HG03520 (cell line): ENCODE results near the gene TELO2.

Source experiments
- ATAC-seq: cut with Tn5 transposase; IDR thresholded peaks from one replicate; pipeline ENCODE4 v1.9.1; 2021; ENCODE audit warnings: mild to moderate bottlenecking, moderate library complexity; ENCODE audit not compliant: unreplicated experiment

Gene TELO2

DNA sequence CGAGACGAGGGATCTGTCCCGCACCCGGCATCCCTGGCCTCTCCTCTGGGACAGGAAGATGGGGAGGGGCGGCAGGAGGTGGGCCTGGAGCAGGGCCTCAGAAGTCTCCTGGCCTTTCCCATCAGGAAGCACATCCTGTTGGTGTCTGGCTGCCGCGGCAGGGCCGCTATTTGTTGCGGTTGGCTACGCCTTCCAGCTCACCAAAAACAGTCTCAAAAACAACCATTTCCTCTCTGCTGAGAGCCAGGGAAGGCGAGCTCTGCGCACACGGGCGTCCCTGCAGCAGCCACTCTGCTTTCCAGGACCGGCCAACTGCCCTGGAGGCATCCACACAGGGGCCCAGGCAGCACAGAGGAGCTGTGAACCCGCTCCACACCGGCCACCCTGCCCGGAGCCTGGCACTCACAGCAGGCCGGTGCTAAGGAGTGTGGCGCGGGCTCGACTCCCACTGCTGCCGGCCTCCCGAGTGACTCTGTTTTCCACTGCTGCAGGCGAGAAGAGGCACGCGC is 40.3 kb downstream of the TELO2 start, which contains the start of gene TMEM204:
Gene TMEM204 (plus strand): TSS at position 224 of the 509 bp plus-strand sequence. CDS start 610 bp downstream, outside the sequence.
- ATAC-seq = no peak

DNA sequence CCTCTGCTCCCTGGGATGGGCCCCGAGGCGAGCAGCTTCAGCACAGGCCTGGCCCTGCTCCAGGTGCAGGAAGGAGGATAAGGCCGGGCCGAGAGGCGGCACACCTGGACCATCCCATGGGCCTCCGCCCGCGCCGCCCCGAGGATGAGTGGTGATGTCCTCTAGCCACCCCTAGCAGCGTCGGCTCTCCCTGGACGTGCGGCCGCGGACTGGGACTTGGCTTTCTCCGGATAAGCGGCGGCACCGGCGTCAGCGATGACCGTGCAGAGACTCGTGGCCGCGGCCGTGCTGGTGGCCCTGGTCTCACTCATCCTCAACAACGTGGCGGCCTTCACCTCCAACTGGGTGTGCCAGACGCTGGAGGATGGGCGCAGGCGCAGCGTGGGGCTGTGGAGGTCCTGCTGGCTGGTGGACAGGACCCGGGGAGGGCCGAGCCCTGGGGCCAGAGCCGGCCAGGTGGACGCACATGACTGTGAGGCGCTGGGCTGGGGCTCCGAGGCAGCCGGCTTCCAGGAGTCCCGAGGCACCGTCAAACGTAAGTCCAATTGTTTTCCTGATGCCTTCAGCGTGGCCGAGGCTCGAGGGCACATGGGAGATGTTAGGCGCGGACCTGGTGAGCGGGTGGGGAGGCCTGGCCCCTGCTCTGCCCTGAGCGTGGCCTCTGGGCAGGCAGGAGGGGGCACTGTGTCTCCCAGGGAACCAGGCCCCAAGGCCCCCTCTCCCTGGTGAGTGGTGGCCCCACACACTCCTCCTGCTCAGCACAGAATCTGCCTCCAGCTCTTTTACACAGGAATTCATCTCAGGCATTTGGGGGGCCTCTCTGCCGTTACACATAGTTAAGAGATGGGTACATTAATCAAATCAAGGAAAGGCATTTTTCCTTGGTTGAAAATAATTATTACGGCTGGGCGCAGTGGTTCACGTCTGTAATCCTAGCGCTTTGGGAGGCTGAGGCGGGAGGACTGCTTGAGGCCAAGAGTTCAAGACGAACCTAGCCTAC is 41.2 kb downstream of the TELO2 start:
- no peak for ATAC-seq

GRCh38 chr16:1535391-1536291 is 42.5 kb downstream of the TELO2 start:
- ATAC-seq = no peak

- no peak for ATAC-seq
These were observed 43.4 kb downstream of the TELO2 start for GRCh38 chr16:1536601-1537000.

DNA sequence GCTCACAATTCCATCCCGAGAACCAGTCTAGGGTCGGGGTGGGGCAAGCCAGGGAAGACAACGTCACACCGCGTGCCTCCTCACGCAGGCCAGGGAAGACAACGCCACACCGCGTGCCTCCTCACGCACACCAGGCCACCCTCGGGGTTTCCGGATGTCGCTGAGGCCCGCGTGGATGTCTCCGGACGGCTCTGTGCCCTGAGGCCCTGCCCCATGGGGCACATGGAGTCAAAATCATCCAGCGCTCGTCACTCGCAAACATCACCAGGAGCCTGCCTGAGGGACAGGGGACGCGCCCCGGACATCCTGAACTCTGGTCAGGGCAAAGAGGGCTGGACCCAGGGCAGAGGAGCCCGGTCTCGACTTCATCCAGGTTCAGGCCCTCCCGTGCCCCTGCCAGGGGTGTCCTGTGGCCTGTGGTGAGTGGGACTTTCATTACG is 44.0 kb downstream of the TELO2 start:
- no peak for ATAC-seq

- no peak for ATAC-seq
These were observed 44.7 kb downstream of the TELO2 start for GRCh38 chr16:1537763-1538289.

- no peak for ATAC-seq
These were observed 45.8 kb downstream of the TELO2 start for GRCh38 chr16:1538804-1539520.

DNA sequence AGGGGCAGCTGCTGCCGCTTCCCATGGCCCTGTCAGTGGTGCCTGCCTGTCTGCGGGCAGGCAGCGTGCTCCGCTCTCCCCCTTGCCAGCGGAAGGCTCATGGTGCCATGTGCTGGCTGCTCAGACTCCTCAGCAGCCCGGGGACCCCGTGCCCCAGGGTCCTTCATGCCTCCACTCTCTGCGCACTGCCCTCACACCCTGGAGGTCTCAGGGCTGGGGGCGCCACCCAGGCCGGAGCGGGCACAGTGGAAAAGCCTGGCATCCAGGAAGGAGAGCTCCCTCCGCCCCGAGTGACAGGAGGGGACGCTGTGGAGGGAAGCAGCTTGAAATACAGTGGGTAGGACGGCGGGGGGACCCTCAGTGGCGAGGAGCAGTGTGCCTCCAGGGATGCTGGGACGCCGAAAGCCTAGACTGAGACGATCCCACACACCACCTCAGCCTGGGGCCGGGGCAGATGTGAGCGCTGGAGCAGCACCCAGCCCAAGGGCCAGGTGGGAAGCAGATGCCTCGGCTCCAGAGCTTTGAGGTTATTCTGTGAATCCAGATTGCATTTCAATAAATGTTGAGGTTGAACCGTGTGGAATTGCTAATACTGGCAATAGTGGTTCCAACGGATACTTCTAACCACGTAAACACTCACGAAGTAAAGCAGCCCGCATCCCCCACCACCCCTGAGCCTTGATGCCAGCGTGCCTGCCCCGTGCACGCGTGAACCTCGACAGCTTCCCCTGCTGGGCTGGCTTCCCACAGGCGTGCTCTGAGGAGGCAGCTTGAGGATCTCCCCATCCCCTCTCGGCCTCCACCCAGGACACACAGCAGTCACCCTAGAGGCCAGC is 46.8 kb downstream of the TELO2 start:
- no peak for ATAC-seq

- no peak for ATAC-seq
These were observed 47.3 kb downstream of the TELO2 start for GRCh38 chr16:1540556-1540855.

GRCh38 chr16:1541293-1542165 is 48.4 kb downstream of the TELO2 start:
- ATAC-seq = no peak

DNA sequence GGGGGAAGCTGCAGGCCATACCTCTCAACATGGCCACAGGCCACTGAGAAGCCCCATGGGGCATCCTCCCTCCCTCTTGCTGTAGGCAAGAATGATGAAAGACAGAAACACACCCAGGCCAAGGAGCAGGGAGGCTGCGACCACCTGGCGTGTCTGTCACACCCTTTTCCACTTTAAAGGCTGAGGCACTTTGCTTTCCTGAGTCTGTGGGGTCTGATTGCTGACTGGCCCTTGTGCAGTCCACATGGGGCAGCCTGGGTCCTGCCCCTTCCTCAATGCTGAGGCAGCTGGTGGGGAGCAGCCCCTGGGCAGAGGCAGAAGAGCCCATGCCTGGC is 49.0 kb downstream of the TELO2 start:
- no peak for ATAC-seq

GRCh38 chr16:1542533-1542932 is 49.4 kb downstream of the TELO2 start:
- no peak for ATAC-seq

DNA sequence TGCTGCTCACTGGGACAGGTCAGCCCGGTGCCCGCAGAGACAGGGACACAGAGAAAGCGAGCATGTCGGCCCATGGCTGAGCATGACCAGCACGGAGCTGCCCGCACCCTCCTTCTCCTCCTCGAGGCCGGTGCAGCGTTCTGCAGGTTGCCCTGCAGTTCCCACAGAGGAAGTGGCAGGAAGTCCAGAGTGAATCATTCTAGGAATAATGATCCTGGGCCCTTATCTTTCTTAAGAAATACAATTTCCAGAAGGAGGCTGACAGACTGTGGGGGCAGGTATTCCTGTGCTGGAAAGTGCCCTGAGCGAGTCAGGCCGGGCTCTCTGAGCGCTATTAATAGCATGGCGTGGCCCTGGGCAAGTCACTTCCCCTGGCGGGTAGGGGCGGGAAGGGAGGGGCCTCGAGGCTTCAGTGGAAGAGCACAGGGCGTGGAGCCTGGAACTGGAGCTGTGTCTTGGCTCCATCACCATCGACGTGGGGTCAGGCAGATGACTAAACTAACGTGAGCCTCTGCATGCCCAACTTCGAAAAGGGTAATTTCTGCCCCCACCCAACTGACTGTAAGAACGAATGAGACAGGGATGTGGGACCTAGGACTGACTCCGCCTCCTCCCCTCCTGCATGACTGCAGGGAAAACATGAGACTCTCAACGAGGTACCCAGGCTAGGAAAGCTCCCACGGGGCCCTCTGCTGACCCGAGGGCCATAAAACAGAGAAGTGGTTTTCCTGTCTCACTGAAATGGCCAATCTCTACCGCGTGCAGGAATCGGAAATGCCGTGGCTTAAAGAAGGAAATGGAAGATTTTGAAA is 50.1 kb downstream of the TELO2 start:
- no peak for ATAC-seq

GRCh38 chr16:1545044-1546040 is 52.2 kb downstream of the TELO2 start:
- no peak for ATAC-seq

DNA sequence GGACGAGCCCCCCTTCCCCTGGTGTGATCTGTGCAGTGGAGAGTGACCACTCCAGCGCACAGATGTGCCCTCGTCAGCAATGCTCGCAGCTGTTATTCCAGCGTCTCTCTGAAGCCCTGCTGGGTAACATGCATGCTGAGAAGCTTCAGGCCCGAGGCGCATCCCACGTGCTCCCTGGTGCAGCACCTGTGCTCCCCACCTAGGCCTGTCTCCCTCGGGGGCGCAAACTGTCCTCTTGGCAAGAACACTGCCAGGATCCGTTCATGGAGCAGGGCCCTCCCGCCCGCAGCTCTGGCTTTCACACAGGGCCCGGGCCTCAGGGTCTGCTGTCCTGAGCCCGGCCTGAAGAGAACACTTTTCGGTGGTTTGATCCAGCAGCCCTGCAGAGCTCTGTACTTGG is 53.3 kb downstream of the TELO2 start:
- no peak for ATAC-seq

DNA sequence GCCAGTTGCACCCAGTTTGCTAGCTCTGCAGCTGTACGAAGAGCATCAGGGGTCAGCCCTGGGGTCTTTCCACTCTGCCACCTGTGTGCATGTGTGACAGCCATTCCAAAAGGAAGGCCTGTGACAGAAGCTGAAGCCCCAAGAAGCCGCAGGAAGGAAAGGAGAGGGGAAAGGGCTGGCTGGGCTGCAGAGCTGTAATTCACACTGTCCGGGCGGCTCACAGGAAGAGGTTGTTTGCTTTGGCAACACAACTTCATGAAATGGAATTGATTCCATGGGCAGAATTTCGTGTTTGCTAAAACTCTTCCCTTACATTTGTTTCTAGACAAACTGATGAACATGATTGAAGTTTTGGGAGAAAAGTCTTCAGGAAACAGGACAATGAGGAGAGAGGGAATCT is 55.1 kb downstream of the TELO2 start:
- no peak for ATAC-seq

- no peak for ATAC-seq
These were observed 55.6 kb downstream of the TELO2 start for GRCh38 chr16:1548727-1549126.
